ENCODE data around the gene EXOSC1. TPM values are rescaled to one million over a fixed set of nuclear protein-coding genes. Genes with fewer than 3 reads are reported as not detected.
A peak's percentile ranks its signal among the peaks of the same experiment; 100 is the strongest.
"Not testable (repeated sequence)": the region's sequence is repeated elsewhere in the genome, so short reads cannot be mapped to it uniquely, and the experiment has no call there.

EXOSC1 gene
- total RNA-seq (2014; rRNA removed; shearing (Covaris generic)) = 56.7 and 61.7 TPM in 2 replicates

DNA sequence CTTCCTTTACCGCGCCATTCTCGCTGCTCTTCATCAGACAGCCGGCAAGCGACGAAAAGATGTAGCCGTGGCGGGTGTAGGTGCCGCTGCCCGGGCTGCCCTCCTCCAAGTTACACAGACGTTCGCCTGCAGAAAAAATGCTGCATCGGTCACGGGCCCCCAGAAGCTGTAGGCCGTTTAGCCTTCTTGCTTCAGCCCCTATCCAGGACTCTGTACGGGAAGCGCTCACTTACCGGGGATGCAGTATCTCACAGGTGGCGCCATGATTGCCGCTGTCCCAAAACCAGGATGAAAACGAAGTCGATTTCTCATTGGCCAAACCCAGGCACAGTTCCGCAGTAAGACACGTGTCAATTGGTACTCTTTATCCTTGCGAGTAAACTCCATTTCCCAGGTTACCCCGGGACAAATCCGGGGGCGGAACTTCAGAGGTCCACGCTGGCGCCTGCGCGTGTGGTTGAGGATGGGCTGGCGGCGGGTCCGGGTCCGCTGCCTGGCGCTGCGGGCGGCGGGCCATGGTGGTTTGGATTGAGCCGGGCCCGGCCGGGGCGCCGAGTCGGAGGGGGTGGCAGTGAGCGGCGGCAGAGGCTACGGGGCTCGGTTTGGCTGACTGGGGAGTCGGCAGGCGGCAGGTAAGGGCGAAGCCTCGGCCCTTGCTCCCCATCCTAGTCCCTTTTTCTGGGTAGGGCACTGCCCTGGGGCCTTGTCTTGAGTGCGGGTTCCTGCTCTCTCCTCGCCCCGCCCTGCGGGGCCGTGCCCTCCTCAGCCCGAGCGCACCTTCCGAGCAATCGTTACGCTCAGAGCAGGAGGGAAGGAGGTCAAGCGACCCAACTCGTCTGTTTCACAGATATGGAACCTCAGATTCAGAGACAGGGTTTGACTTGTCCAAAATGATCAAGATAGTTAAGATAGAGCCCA is at the start of gene EXOSC1, which contains the start of gene ZDHHC16:
Gene EXOSC1, minus strand, starts transcription at position 285 of the 918 bp plus-strand sequence. Its CDS starts 21 bp downstream, at position 264.
Gene ZDHHC16, plus strand, starts transcription at position 454 of the 918 bp plus-strand sequence. CDS start 5,501 bp downstream, outside the sequence.
- DNase-seq (ENCODE audit: low spot score) = peak; percentile 98
- in situ Hi-C loops (cut with HindIII; ENCODE audit: low sequenced_read_pairs) = no loop called here

- DNase-seq (ENCODE audit: low spot score) = peak; percentile 35
- in situ Hi-C loops (cut with HindIII; ENCODE audit: low sequenced_read_pairs) = no loop called here
Observed at GRCh38 chr10:97494863-97495506, 49.2 kb upstream of the EXOSC1 start.

DNA sequence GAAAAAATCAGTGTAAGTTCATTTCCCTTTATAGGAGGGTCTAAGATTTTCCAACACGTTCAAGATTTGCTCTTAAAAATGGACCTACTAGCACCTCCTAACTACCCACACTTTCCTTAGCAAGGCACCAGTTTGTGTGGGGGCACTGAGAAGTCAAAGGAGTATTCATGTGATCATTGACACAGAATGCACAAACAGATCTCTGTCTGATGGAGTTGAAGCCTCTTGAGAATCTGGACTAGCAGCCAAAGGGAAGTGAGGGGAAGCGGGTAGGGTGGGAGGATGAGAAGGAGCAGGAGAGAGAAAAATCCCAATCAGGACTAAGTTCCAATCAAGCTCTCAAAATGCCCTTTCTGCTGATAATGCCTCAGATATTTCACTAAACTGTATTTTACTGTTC is 48.3 kb upstream of the EXOSC1 start:
- peak; percentile 37 for DNase-seq (ENCODE audit: low spot score)
- in situ Hi-C loops (cut with HindIII; ENCODE audit: low sequenced_read_pairs) = no loop called here

- peak; percentile 54 for DNase-seq (ENCODE audit: low spot score)
- in situ Hi-C loops (cut with HindIII; ENCODE audit: low sequenced_read_pairs) = no loop called here
Observed at GRCh38 chr10:97490592-97490991, 44.8 kb upstream of the EXOSC1 start.

GRCh38 chr10:97485647-97486281 is 40.0 kb upstream of the EXOSC1 start:
- in situ Hi-C loops (cut with HindIII; ENCODE audit: low sequenced_read_pairs) = no loop called here
- DNase-seq (ENCODE audit: low spot score) = no peak

GRCh38 chr10:97483921-97484320 is 38.1 kb upstream of the EXOSC1 start:
- no peak for DNase-seq (ENCODE audit: low spot score)
- in situ Hi-C loops (cut with HindIII; ENCODE audit: low sequenced_read_pairs) = no loop called here

DNA sequence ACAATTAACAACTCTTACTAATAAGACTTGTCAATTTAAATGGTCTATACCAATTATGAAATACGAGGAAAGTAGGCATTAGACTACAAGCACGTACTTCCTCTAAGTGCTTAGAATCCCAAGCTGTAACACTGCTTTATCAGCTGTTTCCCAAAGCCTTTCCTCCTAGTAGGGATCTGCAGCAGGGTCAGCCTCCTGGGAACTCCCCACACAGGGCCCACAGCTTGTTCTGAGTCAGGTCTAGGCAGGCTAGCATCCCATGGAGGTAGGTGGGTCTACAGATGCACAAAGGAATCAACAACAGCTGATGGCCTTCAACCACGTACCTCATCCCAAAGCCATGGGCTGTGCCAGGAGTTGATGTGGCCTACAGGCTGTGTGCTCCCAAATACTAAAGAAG is 37.7 kb upstream of the EXOSC1 start:
- DNase-seq (ENCODE audit: low spot score) = no peak
- in situ Hi-C loops (cut with HindIII; ENCODE audit: low sequenced_read_pairs) = no loop called here

GRCh38 chr10:97482381-97482780 is 36.6 kb upstream of the EXOSC1 start:
- in situ Hi-C loops (cut with HindIII; ENCODE audit: low sequenced_read_pairs) = no loop called here
- DNase-seq (ENCODE audit: low spot score) = no peak

GRCh38 chr10:97481071-97481470 is 35.3 kb upstream of the EXOSC1 start:
- in situ Hi-C loops (cut with HindIII; ENCODE audit: low sequenced_read_pairs) = no loop called here
- DNase-seq (ENCODE audit: low spot score) = no peak

- in situ Hi-C loops (cut with HindIII; ENCODE audit: low sequenced_read_pairs) = no loop called here
- no peak for DNase-seq (ENCODE audit: low spot score)
Observed at GRCh38 chr10:97479939-97480338, 34.1 kb upstream of the EXOSC1 start.

DNA sequence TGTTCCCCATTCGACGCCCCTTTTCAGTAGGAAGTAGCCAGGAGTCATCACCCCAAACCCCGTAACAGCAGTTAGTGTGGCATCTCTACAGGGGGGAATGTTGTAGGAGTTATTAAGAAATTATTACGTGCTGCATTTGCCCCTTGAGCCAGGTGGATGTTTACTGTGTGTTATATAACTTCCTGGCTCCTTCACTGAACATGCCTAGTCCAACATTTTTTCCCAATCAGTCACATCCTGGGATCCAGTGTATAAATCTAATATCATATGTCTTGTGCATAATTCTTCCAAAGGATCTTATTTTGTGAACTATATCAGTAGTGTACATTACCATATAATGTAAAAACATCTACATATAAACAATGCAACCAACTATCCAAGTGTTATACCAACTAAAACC is 33.6 kb upstream of the EXOSC1 start:
- in situ Hi-C loops (cut with HindIII; ENCODE audit: low sequenced_read_pairs) = not testable (repeated sequence)
- peak; percentile 35 for DNase-seq (ENCODE audit: low spot score)

DNA sequence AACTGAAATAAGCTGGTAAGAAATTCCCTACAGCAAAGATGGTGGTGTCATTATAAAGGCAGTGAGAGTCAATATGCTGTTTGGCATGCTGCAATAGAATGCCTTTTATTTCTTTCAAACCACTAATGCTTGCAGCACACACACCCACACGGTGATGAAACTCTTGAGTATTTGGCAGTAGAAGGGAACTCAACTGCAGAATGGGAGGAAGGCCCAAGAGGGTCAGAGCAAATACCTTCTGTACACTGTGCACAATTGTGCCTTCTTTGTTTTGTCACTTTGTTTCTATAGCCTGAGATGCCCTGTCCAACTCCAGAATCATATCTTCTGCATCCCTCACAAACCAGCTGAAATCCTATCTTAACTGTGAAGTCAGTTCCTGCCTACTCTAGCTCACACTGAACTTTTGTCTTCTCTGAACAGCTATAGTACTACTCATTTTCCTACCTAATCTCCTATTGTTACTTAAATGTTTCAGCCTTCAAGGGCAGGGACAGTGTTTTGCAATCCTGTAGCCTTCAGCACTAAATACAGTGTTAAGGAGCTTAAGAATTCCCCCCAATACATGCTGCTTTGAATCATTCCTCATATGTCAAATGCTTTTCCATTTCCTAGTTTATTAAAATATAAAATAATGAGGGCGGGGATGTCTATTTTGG is 30.3 kb upstream of the EXOSC1 start:
- no peak for DNase-seq (ENCODE audit: low spot score)
- in situ Hi-C loops (cut with HindIII; ENCODE audit: low sequenced_read_pairs) = no loop called here

DNA sequence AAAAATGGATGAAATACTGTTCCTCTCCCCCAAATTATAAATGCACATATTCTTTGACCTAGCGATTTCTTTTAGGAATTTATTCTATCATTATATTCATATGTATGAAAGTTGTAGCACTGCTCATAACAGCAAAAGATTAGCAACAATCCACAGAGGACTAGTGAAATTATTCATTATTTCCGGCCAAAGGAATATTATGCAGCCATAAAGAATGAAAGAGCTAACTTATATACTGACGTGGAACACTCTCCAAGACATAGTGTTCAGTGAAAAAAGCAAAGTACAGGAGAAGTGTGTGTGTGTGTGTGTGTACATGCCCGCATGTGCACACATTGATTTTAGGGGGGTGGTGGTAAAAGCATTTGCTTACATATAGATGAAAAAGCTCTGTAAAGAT is 29.1 kb upstream of the EXOSC1 start:
- in situ Hi-C loops (cut with HindIII; ENCODE audit: low sequenced_read_pairs) = no loop called here
- DNase-seq (ENCODE audit: low spot score) = no peak

- in situ Hi-C loops (cut with HindIII; ENCODE audit: low sequenced_read_pairs); DNase-seq (ENCODE audit: low spot score): not testable (repeated sequence)
Observed at GRCh38 chr10:97468781-97469180, 23.0 kb upstream of the EXOSC1 start.

GRCh38 chr10:97468162-97468561 is 22.4 kb upstream of the EXOSC1 start:
- DNase-seq (ENCODE audit: low spot score) = no peak
- in situ Hi-C loops (cut with HindIII; ENCODE audit: low sequenced_read_pairs) = no loop called here

DNA sequence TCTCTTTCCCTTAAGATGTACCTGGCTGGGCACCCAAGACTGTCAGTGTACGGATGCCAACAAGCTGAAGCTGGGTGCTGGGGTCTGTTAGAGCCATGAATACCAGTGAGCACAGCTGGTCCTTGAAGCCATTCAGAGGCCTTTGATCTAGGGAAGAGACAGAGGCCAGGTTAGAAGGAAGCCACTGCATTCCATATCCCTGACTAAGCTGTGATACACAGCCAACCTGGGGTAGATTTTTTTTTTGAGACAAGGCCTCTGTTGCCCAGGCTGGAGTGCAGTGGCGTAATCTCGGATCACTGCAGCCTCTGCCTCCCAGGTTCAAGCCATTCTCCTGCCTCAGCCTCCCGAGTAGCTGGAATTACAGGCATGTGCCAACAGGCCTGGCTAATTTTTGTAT is 20.9 kb upstream of the EXOSC1 start:
- in situ Hi-C loops (cut with HindIII; ENCODE audit: low sequenced_read_pairs) = no loop called here
- no peak for DNase-seq (ENCODE audit: low spot score)

DNA sequence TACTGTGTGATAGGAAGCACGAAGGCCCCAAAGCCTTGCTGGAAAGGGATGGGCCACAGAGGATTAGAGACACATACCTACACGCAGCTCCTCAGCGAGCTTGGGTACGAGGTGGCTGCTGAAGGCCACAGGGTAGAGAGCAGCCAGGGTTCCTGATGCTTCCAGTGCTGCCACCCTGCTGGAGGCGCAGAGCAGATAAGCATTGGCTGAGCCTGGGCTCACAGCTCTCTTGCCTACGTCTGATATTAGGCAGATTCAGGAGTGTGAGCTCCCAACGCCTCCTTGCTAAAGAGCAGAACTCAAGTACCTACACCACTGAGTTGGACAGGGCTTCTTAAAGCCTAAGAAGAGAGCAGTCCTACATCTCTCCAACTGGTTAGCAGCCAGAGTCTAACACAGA is 20.2 kb upstream of the EXOSC1 start:
- in situ Hi-C loops (cut with HindIII; ENCODE audit: low sequenced_read_pairs) = no loop called here
- DNase-seq (ENCODE audit: low spot score) = no peak

DNA sequence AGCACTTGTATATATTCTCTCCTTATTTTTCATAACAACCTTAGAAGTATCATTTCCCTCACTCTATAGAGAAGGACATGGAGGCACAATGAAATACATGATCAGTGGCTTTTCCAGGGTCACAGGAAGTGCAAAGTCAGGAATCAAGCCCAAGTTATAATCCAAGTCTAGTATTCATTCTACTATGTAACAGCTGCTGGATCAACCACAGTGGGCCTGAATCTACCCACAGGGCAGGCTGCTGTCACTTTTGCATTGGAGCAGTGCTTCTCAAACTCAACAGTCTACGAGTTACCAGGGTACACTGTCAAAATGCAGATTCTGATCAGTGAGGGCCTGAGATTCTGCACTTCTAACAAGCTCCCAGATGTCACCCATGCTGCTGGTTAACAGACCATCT is 18.4 kb upstream of the EXOSC1 start:
- in situ Hi-C loops (cut with HindIII; ENCODE audit: low sequenced_read_pairs) = no loop called here
- no peak for DNase-seq (ENCODE audit: low spot score)

DNA sequence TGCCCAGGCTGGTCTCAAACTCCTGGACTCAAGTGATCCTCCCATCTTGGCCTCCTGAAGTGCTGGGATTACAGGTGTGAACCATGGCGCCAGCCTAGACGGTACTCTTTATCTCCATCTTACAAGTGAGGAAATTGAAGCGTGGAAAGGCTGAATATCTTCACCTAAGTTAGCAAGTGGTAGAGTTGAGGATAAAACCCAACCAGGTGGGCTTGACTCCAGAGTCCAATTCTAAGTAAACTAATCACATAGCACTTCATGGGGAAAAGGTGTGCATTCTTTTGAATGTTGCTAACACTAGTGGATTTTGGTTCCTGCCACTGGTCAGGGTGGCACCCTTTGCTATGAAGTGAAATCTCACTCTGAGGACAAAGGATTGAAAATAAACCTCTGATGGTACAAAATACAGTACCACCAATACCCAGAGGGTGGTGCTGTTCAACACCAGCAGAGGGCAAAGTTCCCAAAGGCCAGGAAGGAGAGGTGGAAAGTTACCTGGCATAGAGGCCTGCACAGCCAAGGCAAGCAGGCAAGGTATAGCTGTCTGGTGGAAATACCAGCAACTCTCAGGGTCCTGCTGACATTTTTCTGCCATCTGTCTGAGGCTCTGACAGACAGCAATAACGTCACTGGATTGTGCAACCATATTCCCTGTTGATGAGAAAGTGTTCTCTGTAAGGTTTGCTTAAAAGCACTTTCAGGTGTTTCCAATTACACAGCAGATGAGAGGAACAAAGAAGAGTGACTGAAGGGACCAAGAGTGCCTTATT is 17.7 kb upstream of the EXOSC1 start:
- in situ Hi-C loops (cut with HindIII; ENCODE audit: low sequenced_read_pairs) = no loop called here
- DNase-seq (ENCODE audit: low spot score) = peak; percentile 74

All from G401 (cell line).